Measurements from ENCODE around the gene DPYSL3. TPM values are rescaled to one million over a fixed set of nuclear protein-coding genes. Genes with fewer than 3 reads are reported as not detected.

Gene DPYSL3
- total RNA-seq, 1 donor = 157 TPM

- no peak overlapping the region for H3K4me3 ChIP-seq (ENCODE audit: low read depth, low read length)
- DNase-seq (ENCODE audit: low read depth) = peak; percentile 78
- no peak for TF ChIP-seq CTCF (IDR thresholded peaks at IDR 0.05; ENCODE audit: insufficient read depth, low read length)
These were observed 82.1 kb downstream of the DPYSL3 start for GRCh38 chr5:147427521-147428401.

GRCh38 chr5:147426640-147427327 is 83.1 kb downstream of the DPYSL3 start:
- DNase-seq (ENCODE audit: low read depth) = peak; percentile 28
- no peak for TF ChIP-seq CTCF (IDR thresholded peaks at IDR 0.05; ENCODE audit: insufficient read depth, low read length)
- no peak overlapping the region for H3K4me3 ChIP-seq (ENCODE audit: low read depth, low read length)

GRCh38 chr5:147418613-147419012 is 91.3 kb downstream of the DPYSL3 start:
- no peak for TF ChIP-seq CTCF (IDR thresholded peaks at IDR 0.05; ENCODE audit: insufficient read depth, low read length)
- DNase-seq (ENCODE audit: low read depth) = no peak
- H3K4me3 ChIP-seq (ENCODE audit: low read depth, low read length) = no peak overlapping the region

- no peak overlapping the region for H3K4me3 ChIP-seq (ENCODE audit: low read depth, low read length)
- peak; percentile 99 for DNase-seq (ENCODE audit: low read depth)
- TF ChIP-seq CTCF (IDR thresholded peaks at IDR 0.05; ENCODE audit: insufficient read depth, low read length) = no peak
These were observed 92.6 kb downstream of the DPYSL3 start for GRCh38 chr5:147417135-147417813.

- no peak for DNase-seq (ENCODE audit: low read depth)
- no peak overlapping the region for H3K4me3 ChIP-seq (ENCODE audit: low read depth, low read length)
- TF ChIP-seq CTCF (IDR thresholded peaks at IDR 0.05; ENCODE audit: insufficient read depth, low read length) = no peak
These were observed 94.2 kb downstream of the DPYSL3 start for GRCh38 chr5:147415651-147416050.

GRCh38 chr5:147413266-147413665 is 96.6 kb downstream of the DPYSL3 start:
- no peak for DNase-seq (ENCODE audit: low read depth)
- no peak for TF ChIP-seq CTCF (IDR thresholded peaks at IDR 0.05; ENCODE audit: insufficient read depth, low read length)
- H3K4me3 ChIP-seq (ENCODE audit: low read depth, low read length) = no peak overlapping the region

All from fibroblast of the aortic adventitia (primary cell).